A673 (cell line): ENCODE measurements around the gene ASPG.

Source experiments
- CTCF ChIP-seq: fragments of 300-800, 200-600 bp; sonication (generic); conservative IDR thresholded peaks from 2 replicates; pipeline ENCODE4 v1.5.1; 2017; ENCODE audit warnings: low read depth, mild to moderate bottlenecking, antibody characterized with exemption, low read length, moderate library complexity, mixed read lengths
- EZH2 ChIP-seq: fragments of 200-600 bp; sonication (generic); IDR thresholded peaks from 2 replicates; pipeline ENCODE4 v1.6.1; 2017; ENCODE audit warnings: borderline replicate concordance, low read depth, mild to moderate bottlenecking, mixed read lengths, antibody characterized with exemption, low read length; ENCODE audit not compliant: poor library complexity, severe bottlenecking

- TF ChIP-seq CTCF (no peak), EZH2 (no peak)
Observed at GRCh38 chr14:104103446-104104075, 18.1 kb downstream of the ASPG start.
